Fibroblast of villous mesenchyme (primary cell): ENCODE data around the gene FHAD1. TPM values are rescaled to one million over a fixed set of nuclear protein-coding genes. Genes with fewer than 3 reads are reported as not detected.

ENCODE experiments used
- DNase-seq: peaks from one replicate; pipeline ENCODE4 v3.0.0-alpha.2; 2010; ENCODE audit warnings: low read depth
- H3K4me3 ChIP-seq: 2 replicates; pipeline ENCODE4 v1.5.1; 2011; ENCODE audit warnings: low read depth, mild to moderate bottlenecking, low read length
- CTCF ChIP-seq: IDR thresholded peaks from 2 replicates; pipeline ENCODE4 v1.5.1; 2012; ENCODE audit warnings: low read depth, mild to moderate bottlenecking, low read length; ENCODE audit not compliant: insufficient read depth
- total RNA-seq: library from RNA; depleted of rRNA; stranded (reverse); fragments of >200 nt; gene quantifications from 2 replicates; pipeline ENCODE4 v1.2.3, GENCODE V29; 2012

Gene FHAD1
- total RNA-seq, 1 donor: under 0.01 TPM

DNA sequence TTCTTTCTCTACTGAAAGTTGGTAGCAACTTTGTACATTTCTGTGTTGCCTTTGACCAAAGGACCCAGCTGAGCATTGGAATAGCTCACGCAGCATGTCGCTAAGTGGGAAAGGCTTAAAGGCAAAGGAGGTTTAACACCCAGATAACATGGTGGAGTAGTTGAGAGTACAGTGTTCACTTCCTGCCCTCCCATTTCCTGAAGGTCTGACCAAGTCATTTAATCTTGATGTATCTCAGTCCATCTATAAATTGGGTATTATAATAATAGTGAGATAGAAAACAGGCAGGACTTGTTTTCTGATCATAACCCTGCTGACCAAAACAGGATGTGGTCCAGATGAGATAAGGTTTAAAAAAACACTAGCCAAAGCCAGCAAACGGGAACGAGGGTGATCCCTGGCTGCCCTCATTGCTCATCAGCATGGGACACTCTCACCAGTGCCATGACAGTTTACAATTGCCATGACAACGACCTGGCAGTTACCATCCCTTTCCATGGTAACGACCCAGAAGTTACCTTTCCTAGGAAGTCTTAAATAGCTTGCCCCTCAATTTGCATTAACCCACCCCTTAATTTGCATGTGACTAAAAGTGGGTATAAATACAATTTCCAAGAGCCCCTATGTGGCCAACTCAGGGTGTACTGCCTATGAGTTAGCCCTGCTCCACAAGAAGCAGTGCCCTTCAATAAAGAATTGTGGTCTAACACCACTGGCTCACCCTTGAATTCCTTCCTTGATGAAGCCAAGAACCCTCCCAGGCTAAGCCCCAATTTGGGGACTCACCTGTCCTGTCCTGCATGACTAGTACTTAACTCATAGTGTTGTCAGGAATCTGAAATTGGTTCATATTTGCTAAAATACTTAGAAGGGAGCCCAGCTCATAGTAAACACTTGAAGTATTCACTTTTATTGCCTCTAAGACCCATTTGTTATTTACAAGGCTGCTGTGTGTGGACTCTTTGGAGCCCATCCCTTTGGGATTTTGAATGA is 28.4 kb upstream of the FHAD1 start:
- no peak for TF ChIP-seq CTCF
- no peak overlapping the region for H3K4me3 ChIP-seq
- peak; percentile 85 for DNase-seq

DNA sequence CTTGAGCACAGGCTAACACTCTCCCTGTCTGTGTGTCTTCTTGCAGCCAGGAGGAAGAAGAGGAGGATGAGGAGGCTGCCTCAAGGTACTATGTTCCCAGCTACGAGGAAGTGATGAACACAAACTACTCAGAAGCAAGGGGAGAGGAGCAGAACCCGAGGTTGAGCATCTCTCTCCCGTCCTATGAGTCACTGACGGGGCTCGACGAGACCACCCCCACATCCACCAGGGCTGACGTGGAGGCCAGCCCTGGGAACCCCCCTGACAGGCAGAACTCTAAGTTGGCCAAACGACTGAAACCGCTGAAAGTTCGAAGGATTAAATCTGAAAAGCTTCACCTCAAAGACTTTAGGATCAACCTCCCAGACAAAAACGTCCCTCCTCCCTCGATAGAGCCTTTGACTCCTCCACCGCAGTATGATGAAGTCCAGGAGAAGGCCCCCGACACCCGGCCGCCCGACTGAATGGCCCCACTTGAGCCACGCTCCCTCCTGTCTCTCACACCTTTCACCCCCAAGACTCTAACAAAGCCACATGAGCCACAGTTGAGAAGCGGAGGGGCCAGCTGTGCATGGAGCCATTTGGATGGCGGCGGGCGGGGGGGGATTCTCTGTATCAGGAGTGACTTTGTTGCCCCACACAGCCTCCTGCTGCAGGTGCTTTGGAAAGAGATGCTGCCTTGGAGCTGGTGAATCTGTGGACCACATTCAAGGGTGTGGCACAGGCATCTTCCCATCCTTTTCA is 27.6 kb upstream of the FHAD1 start:
- TF ChIP-seq CTCF: no peak
- H3K4me3 ChIP-seq: no peak overlapping the region
- no peak for DNase-seq

DNA sequence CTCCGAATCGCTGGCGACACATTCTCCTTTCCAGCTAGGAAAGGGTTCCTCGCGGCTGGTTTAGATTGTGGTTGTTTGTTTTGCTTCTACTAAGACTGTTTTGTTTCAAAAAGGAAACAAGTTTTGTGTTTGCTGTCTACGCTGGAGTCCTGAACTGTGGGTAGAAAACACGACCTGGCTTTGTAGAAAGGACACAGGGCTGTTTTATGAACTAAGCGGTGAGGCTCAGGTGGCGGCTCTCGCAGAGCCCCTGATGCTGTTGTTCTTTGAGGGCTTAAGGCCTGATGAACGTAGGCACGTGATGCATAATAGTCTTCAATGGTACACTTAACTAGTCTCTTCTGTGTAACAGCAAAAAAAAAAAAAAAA is 27.0 kb upstream of the FHAD1 start:
- no peak for TF ChIP-seq CTCF
- H3K4me3 ChIP-seq: no peak overlapping the region
- no peak for DNase-seq

- DNase-seq: no peak
- H3K4me3 ChIP-seq: no peak overlapping the region
- no peak for TF ChIP-seq CTCF
Observed at GRCh38 chr1:15220825-15221431, 26.1 kb upstream of the FHAD1 start.

DNA sequence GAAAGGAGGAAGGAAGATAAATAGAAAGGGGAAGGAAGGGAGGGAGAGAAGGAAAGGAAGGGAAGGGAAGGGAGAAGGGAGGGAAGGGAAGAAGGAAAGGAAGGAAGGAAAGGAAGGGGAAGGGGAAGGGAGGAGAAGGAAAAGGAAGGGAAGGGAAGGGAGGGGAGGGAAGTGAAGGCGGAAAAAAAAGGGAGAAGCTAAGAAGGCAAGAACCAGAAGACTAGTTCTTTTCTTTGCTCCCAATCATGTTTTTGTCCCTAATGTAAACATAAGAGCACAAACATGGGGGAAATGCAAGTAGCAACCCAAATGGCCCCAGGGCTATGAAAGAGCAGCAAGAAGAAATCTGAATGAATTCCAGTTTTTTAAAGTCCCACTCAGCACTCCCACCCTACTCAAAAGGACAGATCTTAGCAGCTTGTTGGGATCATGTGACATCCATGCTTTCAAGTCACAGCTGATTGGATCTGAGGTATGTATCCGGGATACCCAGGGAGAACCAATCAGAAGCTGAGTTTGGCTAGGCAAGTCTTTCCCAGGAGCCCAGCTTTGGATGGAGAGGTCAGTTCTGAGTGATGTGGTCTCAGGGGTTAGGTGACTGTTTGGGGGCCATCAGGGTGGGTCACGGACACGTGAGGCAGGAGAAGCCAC is 24.2 kb upstream of the FHAD1 start:
- H3K4me3 ChIP-seq: no peak overlapping the region
- TF ChIP-seq CTCF: no peak
- no peak for DNase-seq

- no peak overlapping the region for H3K4me3 ChIP-seq
- no peak for DNase-seq
- no peak for TF ChIP-seq CTCF
Observed at GRCh38 chr1:15224259-15224869, 22.7 kb upstream of the FHAD1 start.
